Progenitor cell of endocrine pancreas (in vitro differentiated cells): ENCODE data around the gene BLOC1S4. TPM values are rescaled to one million over a fixed set of nuclear protein-coding genes. Genes with fewer than 3 reads are reported as not detected.

Experiments used
- DNase-seq: peaks from one replicate; pipeline ENCODE4 v3.0.0; 2021; ENCODE audit warnings: low spot score; ENCODE audit not compliant: unreplicated experiment
- H3K27ac Mint-ChIP-seq: 2 replicates; pipeline ENCODE4 v1.8.0; 2021; ENCODE audit warnings: mild to moderate bottlenecking, moderate library complexity, mixed read lengths
- H3K27me3 Mint-ChIP-seq: 2 replicates; pipeline ENCODE4 v1.8.0; 2021; ENCODE audit warnings: mixed read lengths
- H3K36me3 Mint-ChIP-seq: 2 replicates; pipeline ENCODE4 v1.8.0; 2022; ENCODE audit warnings: mixed read lengths; ENCODE audit not compliant: insufficient read depth
- H3K4me1 Mint-ChIP-seq: 2 replicates; pipeline ENCODE4 v1.8.0; 2021; ENCODE audit warnings: low read depth, mixed read lengths
- H3K4me3 Mint-ChIP-seq: 2 replicates; pipeline ENCODE4 v1.8.0; 2021; ENCODE audit warnings: low read depth, mild to moderate bottlenecking, moderate library complexity, mixed read lengths
- H3K9me3 Mint-ChIP-seq: 2 replicates; pipeline ENCODE4 v1.8.0; 2021; ENCODE audit warnings: low read depth, mixed read lengths
- CTCF ChIP-seq: fragments of 200-600 bp; sonication (generic); IDR thresholded peaks from one replicate; pipeline ENCODE4 v1.5.0; 2021; ENCODE audit warnings: antibody characterized with exemption, mild to moderate bottlenecking; ENCODE audit not compliant: unreplicated experiment
- total RNA-seq: library from RNA; stranded (reverse); gene quantifications from 2 replicates; pipeline ENCODE4 v1.2.1, GENCODE V29; 2021

Gene BLOC1S4
- total RNA-seq, 1 donor from 2014 or later, result 18.8 TPM

- Mint-ChIP-seq H3K4me1 (peaks cover 27% of the 10 kb centered on the region), H3K36me3 (peaks cover 15% of the 10 kb centered on the region), H3K9me3 (no peaks in the 10 kb centered on the region), H3K27ac (peak overlapping the region; percentile 98), H3K4me3 (peak overlapping the region; percentile 87), H3K27me3 (no peaks in the 10 kb centered on the region)
- no peak for TF ChIP-seq CTCF
- DNase-seq, result peak; percentile 88
Observed at GRCh38 chr4:6673660-6674499, 42.1 kb upstream of the BLOC1S4 start.

- H3K9me3 Mint-ChIP-seq, result no peaks in the 10 kb centered on the region
- H3K4me1 Mint-ChIP-seq, result peaks cover 27% of the 10 kb centered on the region
- peak overlapping the region; percentile 87 for H3K4me3 Mint-ChIP-seq
- DNase-seq, result no peak
- no peaks in the 10 kb centered on the region for H3K27me3 Mint-ChIP-seq
- peaks cover 17% of the 10 kb centered on the region for H3K36me3 Mint-ChIP-seq
- TF ChIP-seq CTCF, result peak; percentile 63
- H3K27ac Mint-ChIP-seq, result peak overlapping the region; percentile 85
Observed at GRCh38 chr4:6674500-6675149, 41.3 kb upstream of the BLOC1S4 start.

- peak overlapping the region; percentile 35 for H3K27ac Mint-ChIP-seq
- H3K4me3 Mint-ChIP-seq, result peak overlapping the region; percentile 2
- no peak for DNase-seq
- peaks cover 27% of the 10 kb centered on the region for H3K4me1 Mint-ChIP-seq
- peaks cover 19% of the 10 kb centered on the region for H3K36me3 Mint-ChIP-seq
- no peak for TF ChIP-seq CTCF
- no peaks in the 10 kb centered on the region for H3K9me3 Mint-ChIP-seq
- H3K27me3 Mint-ChIP-seq, result no peaks in the 10 kb centered on the region
Observed at GRCh38 chr4:6676722-6677558, 39.0 kb upstream of the BLOC1S4 start.

- H3K4me3 Mint-ChIP-seq, result no peak overlapping the region
- TF ChIP-seq CTCF, result peak; percentile 31
- no peaks in the 10 kb centered on the region for H3K9me3 Mint-ChIP-seq
- H3K27me3 Mint-ChIP-seq, result no peaks in the 10 kb centered on the region
- H3K4me1 Mint-ChIP-seq, result peaks cover 15% of the 10 kb centered on the region
- H3K27ac Mint-ChIP-seq, result no peak overlapping the region
- H3K36me3 Mint-ChIP-seq, result peaks cover 19% of the 10 kb centered on the region
- no peak for DNase-seq
Observed at GRCh38 chr4:6680372-6681034, 35.5 kb upstream of the BLOC1S4 start.
